LoVo (cell line): ENCODE results near the gene MAP1LC3B2.

Experiments used
- DNase-seq: peaks from one replicate; pipeline ENCODE4 v3.0.0-alpha.2; 2016; ENCODE audit warnings: low spot score

Gene MAP1LC3B2

GRCh38 chr12:116595672-116596071, 36.5 kb downstream of the MAP1LC3B2 start:
- no peak for DNase-seq

DNA sequence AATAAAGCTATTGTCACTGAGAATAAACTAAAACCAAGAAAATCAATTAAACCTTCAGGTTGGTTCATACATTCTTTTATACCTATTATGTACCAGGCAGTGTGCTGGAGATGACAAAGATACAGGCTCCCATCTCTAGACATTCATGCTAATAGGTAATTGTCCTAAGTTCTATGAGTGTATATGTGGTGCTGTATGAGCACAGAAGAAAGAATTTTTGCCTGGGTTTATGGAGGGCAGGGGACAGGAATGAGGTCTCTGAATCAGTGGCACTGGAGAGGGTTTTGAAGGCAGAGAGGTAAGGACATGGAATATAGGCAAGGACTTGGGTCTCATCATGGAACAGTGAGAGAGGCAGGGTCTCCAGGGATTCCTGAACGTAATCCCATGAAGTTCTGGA, 38.7 kb downstream of the MAP1LC3B2 start:
- no peak for DNase-seq

- DNase-seq, result no peak
These were observed 39.4 kb downstream of the MAP1LC3B2 start for GRCh38 chr12:116598311-116599284.

DNA sequence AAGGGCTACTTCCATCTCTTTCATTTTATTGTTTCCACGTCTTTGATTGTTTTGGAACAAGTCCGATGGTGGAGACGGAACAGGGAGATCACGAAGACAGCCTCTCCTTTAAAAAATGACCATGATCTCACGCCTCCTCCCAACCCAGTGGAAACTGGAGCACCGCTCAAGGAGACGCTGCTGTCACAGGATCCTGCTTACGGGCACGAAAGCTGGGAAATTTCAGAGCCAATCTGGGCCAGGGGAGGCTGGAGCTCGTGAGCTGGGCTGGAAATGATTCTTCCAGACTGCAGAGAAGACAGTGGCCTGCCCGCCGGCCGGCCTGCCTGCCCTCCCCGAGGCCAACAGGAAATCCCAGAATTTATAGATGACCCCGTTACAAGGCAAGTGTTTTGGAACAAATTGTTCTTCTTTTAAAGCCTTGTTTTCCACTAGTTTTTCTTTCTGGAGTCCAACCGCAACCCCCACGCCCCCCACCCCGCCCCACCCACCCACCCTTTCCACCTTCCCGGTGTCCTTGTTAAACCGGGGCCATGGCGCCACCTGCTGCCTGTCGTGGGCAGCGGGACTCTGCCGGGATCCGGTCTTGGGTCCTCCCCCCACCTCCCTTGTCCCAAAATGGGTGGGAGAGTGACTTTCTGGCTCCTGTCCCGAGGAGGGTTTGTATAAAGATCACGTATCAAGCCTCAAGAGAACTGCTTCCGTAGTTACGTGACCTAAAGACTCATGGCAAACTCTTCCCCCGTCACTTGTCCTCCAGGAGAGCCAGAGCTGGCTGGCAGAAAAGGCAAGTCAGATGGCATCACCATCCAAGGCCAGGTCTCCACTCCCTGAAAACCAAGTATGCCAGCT, 40.3 kb downstream of the MAP1LC3B2 start:
- no peak for DNase-seq

DNA sequence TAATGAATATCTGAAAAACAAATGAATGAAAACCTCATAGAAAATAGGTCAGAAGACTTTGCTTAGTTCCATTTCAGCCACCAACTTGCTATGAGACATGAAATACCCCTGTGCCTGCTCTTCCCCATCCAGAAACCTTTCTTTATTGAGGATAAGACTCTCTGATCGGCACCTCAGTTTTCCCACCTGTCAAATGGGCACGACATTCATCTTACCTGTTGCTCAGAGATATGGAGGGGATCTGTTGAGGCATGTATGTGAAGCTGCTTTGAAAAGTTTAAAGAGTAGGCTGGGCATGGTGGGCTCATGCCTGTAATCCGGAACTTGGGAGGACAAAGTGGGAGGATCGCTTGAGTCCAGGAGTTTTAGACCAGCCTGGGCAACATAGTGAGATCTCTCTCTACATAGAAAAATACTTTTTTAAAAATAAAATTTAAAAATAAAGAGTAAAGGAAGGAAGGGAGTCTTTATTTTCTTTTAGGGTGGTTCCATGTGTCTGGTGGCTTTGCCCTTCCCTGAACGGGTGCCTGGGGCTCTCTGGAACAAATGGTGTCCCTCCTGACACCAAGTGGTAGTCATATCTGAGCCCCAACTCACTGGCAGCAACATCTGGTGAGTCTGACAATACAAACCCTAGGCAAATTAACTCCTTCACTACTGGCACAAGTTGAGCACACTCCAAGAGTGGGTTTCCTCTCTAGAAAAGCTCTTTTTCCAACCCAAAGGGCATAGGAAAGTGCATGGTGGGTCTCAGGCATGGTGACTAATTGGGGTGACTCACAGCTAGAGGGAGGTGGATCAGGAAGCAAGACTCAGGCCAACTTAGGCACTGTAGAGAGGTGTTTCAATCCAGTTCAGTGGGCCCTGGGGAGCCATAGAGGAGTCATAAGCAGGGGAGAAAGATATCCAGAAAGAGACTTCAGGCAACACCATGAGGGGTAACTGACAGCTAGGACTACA, 42.1 kb downstream of the MAP1LC3B2 start:
- no peak for DNase-seq

GRCh38 chr12:116601933-116602810, 43.0 kb downstream of the MAP1LC3B2 start:
- DNase-seq, result no peak

DNA sequence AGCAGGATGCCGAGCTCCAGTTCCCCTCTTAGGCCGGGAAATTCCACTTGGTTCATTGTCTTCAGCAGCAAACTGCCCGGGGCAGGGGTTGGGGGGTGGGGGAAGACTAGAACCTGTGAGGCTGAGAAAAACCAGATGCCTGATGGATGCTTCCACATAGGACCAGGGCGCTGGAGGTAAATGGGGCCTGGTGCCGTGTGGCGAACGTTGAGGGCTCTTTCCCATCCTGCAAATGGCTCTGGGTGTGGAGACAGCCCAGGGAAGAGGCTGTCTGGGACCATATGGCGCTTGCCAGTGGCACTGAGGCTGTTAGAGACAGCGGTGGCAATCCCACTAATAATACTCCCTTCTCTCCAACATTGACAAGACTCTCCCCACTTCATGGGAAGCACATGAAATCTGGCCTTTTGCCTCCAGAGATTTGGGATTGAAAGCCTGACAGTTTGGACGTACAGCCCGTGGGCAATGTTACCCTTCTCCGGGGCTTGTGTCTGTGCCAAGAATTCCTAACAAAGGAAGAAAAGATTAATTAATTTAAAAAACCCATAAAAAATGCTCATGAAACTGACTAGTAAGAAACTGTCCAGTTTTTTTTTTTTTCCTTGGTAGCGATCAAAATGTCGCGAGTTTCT, 44.5 kb downstream of the MAP1LC3B2 start:
- DNase-seq, result no peak

GRCh38 chr12:116604178-116604895, 45.2 kb downstream of the MAP1LC3B2 start:
- no peak for DNase-seq

GRCh38 chr12:116604951-116605641, 45.9 kb downstream of the MAP1LC3B2 start:
- DNase-seq, result no peak

- no peak for DNase-seq
These were observed 47.2 kb downstream of the MAP1LC3B2 start for GRCh38 chr12:116606397-116606796.

- no peak for DNase-seq
These were observed 47.9 kb downstream of the MAP1LC3B2 start for GRCh38 chr12:116607039-116607438.

GRCh38 chr12:116609319-116610114, 50.3 kb downstream of the MAP1LC3B2 start:
- DNase-seq, result no peak

DNA sequence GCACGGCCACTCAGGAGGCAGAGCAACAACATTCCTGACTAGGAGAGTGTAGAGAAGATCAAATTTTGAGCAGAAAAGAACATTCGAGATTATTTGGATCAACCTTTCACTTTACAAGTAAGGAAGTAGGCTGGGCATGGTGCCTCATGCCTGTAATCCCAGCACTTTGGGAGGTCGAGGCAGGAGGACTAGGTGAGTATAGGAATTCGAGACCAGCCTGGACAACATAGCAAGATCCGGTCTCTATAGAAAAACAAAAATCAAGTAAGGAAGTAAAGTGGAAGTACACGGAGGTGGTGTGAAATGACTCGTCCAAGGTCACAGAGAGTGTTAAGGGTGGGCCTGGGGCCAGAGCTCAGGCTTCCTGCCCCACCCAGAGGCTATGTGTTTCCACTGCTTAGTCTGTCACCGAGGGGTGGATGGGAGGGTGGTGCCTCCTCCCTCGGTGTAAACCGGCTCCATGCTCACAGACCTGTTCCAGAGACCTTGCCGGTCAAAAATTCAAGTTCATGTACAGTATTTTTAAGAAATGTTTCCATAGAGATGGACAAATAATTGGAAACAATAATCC, 51.9 kb downstream of the MAP1LC3B2 start:
- no peak for DNase-seq

DNA sequence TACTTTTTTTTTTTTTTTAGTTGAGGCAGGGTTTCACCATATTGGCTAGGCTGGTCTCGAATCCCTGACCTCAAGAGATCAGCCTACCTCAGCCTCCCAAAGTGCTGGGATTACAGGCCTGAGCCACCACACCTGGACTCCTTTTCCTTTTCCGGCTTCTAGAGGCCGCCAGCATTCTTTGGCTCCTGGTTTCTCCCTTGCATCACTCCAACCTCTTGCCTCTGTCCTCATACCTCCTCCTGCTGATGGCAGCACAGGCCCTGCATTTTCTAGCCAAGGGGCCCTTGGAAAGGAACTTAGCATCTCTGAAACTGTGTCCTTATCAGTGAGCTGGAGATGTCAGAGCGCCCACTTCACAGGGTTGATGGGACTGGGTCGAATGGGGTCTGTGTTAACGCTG, 53.3 kb downstream of the MAP1LC3B2 start:
- no peak for DNase-seq

DNA sequence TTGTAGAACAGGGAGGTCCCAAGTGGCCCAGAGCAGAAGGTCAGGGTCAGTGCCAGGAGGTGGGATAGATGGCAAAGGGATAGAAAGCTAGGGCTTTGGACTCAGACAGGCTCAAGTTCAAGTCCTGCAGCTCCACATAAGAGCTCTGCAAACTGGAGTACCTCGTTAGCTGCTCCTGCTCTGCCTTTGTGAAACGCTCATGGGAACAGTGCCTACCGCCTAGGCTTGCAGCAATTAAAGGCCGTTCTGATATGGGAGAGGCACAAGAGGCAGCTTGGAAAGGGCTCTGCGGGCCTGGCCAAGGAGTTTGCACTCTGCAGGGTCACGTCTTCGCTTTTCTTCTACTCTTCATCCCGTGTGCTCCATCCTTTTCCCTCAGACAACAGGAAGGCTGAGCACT, 54.1 kb downstream of the MAP1LC3B2 start:
- no peak for DNase-seq

- DNase-seq, result no peak
These were observed 55.2 kb downstream of the MAP1LC3B2 start for GRCh38 chr12:116614194-116614915.
